IgD-negative memory B cell (primary cell): Measurements from ENCODE around the gene TSPAN15. TPM values are rescaled to one million over a fixed set of nuclear protein-coding genes. Genes with fewer than 3 reads are reported as not detected.

ENCODE experiments used
- H3K27ac Mint-ChIP-seq, 3 donors: one replicate each; pipeline ENCODE4 v1.8.0; 2020 to 2022; ENCODE audit warnings: mild to moderate bottlenecking in 3 of 3, mixed read lengths in 3 of 3, moderate library complexity in 1 of 3
- H3K27me3 Mint-ChIP-seq: one replicate; pipeline ENCODE4 v1.8.0; 2021; ENCODE audit warnings: mixed read lengths
- H3K36me3 Mint-ChIP-seq: one replicate; pipeline ENCODE4 v1.8.0; 2020; ENCODE audit warnings: mild to moderate bottlenecking, mixed read lengths
- H3K4me1 Mint-ChIP-seq, 3 donors: one replicate each; pipeline ENCODE4 v1.8.0; 2020 to 2022; ENCODE audit warnings: mixed read lengths in 3 of 3, mild to moderate bottlenecking in 1 of 3
- H3K4me3 Mint-ChIP-seq, 4 donors: one replicate each; pipeline ENCODE4 v1.8.0; 2020 to 2022; ENCODE audit warnings: mild to moderate bottlenecking in 4 of 4, mixed read lengths in 4 of 4, moderate library complexity in 3 of 4
- H3K9me3 Mint-ChIP-seq, 3 donors: one replicate each; pipeline ENCODE4 v1.8.0; 2020 to 2021; ENCODE audit warnings: mixed read lengths in 3 of 3, mild to moderate bottlenecking in 1 of 3
- polyA plus RNA-seq: library from polyadenylated mRNA; unstranded; fragments of 300-500 nt; fragmentation: Illumina TruSeq; gene quantifications from one replicate; pipeline ENCODE4 v1.2.3, GENCODE V29; 2021

Gene TSPAN15
- polyA plus RNA-seq, 1 donor from 2014 or later, result not detected

DNA sequence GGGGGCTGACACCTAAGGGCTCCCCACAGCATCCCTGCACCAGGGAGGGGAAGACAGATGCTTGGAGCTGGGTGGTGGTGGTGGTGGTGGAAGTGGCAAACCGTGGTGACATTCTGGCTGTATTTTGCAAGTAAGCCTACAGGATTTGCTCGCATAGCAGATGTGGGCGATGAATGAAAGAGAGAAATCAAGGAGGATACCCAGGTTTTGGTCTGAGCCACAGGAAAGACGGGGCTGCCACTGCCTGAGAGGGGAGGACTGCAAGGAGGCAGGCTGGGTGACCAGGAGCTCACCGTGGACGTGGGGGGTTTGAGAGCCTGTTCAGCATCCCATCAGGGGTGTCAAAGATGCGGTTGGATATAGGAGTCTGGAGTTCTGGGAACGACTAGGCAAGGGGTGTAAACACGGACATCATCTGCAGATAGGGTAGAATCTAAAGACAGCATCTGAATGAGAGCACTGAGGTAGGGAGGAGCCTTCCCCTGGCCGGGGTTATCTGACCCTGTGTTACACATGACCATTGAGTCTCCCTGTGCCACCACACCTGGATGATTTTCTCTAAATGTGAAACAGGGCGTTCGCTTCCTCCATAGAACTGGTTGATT is 49.7 kb downstream of the TSPAN15 start:
- H3K4me1 Mint-ChIP-seq, result no peaks in the 10 kb centered on the region
- H3K36me3 Mint-ChIP-seq, result no peaks in the 10 kb centered on the region
- no peak overlapping the region for H3K27ac Mint-ChIP-seq
- no peaks in the 10 kb centered on the region for H3K9me3 Mint-ChIP-seq
- peaks cover 8% of the 10 kb centered on the region for H3K27me3 Mint-ChIP-seq
- no peak overlapping the region for H3K4me3 Mint-ChIP-seq

DNA sequence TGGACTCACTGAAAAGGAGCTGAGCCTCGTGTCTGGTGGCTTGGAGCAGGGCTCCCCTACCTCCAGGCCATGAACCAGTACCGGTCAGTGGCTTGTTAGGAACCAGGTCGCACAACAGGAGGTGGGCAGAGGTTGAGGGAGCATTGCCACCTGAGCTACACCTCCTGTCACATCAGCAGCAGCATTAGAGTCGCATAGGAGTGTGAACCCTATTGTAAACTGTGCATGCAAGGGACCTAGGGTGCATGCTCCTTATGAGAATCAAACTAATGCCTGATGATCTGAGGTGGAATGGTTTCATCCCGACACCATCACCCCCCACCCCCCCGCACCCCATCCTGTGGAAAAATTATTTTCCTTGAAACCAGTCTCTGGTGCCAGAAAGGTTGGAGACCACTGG is 50.4 kb downstream of the TSPAN15 start:
- H3K27ac Mint-ChIP-seq, result peak overlapping the region in 1 of 3 donors; percentile 35
- peaks cover 8% of the 10 kb centered on the region for H3K27me3 Mint-ChIP-seq
- H3K4me3 Mint-ChIP-seq, result no peak overlapping the region
- no peaks in the 10 kb centered on the region for H3K4me1 Mint-ChIP-seq
- H3K9me3 Mint-ChIP-seq, result no peaks in the 10 kb centered on the region
- no peaks in the 10 kb centered on the region for H3K36me3 Mint-ChIP-seq

DNA sequence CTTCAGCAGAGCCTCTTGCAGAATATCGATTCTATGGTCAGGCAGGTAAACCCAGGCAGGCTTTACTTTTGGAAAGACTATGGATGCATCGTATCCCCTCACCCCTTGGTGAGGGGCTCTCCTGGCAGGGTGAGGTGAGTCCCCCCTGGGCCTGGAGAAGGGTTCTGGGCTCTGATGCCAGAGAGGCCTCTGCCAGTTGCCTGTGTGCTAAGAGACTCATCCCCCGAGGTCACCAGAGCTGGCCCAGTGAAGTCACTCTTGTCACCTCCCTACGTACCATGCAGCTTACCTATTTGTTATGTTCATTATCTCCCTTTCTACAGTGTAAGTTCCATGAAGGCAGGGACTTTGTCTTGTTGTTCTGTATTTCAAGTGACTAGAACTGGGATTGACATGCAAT is 51.3 kb downstream of the TSPAN15 start:
- Mint-ChIP-seq H3K36me3 (no peaks in the 10 kb centered on the region), H3K27me3 (peaks cover 9% of the 10 kb centered on the region), H3K4me3 (no peak overlapping the region), H3K27ac (no peak overlapping the region), H3K9me3 (no peaks in the 10 kb centered on the region), H3K4me1 (peaks cover 0 to 2% (median 1%) of the 10 kb centered on the region in 3 donors)

DNA sequence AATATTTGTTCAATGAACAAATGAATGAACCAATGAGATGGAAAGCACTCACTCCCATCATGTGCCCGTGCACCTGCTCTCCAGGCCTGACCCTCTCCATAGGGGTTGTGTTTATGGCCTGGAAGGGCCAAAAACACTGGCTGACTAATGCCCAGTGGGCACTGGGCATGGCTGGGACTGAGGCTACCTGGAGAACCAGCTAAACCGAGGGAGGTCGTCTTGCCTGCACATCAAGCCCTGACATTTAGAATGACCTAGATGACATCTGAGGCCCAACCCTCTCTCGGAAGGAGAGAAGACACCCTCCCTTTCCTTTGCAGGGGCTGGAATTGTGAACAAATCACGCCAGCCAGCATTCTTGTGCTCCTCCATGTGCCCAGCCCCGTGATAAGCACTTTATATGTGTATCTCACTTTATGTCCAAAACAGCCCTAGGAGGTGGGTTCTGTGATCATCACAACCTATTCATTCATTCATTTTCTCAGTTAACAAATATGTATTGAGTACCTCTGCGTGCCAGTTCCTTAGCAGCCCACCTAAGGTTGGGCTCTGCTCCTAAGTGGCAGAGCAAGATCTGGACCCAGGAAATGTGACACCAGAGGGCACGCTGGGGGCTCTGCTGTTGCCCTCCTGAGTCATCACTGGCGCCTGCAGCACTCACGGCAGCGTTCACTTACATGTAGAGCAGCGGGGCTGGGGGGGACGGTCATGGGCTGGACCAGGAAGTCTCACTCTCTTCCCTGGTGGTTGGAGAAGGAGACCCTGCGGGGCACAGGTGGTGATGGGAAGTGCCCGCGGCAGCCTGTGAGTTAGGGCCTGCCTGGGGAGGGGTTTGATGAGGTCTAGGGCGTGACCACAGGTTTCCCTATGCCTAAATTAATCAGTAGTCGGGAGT is 52.0 kb downstream of the TSPAN15 start:
- no peak overlapping the region for H3K27ac Mint-ChIP-seq
- H3K4me1 Mint-ChIP-seq, result peaks cover 0 to 6% (median 6%) of the 10 kb centered on the region in 3 donors
- no peaks in the 10 kb centered on the region for H3K36me3 Mint-ChIP-seq
- H3K9me3 Mint-ChIP-seq, result no peaks in the 10 kb centered on the region
- H3K27me3 Mint-ChIP-seq, result peaks cover 7% of the 10 kb centered on the region
- no peak overlapping the region for H3K4me3 Mint-ChIP-seq

DNA sequence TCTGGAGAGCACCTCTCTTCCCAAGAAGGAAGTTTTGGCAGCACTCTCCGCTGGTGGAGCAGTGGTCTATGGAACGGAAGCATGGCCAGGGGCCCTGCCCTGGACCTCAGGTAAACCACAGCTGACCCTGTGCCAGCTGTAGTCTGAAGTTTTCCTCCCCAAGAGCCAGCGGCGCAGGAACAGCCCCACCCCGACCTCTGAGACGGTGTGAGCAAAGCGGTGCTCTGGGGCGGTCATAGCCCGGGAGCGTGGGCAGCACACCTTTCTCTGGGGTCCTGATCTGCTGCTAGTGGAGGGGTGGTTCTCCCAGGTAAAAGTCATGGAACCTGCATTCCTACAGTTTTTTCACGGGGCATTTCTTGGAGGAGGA is 52.6 kb downstream of the TSPAN15 start:
- H3K36me3 Mint-ChIP-seq, result no peaks in the 10 kb centered on the region
- H3K4me3 Mint-ChIP-seq, result no peak overlapping the region
- H3K27ac Mint-ChIP-seq, result no peak overlapping the region
- H3K9me3 Mint-ChIP-seq, result no peaks in the 10 kb centered on the region
- peaks cover 4% of the 10 kb centered on the region for H3K27me3 Mint-ChIP-seq
- peaks cover 0 to 6% (median 6%) of the 10 kb centered on the region in 3 donors for H3K4me1 Mint-ChIP-seq

DNA sequence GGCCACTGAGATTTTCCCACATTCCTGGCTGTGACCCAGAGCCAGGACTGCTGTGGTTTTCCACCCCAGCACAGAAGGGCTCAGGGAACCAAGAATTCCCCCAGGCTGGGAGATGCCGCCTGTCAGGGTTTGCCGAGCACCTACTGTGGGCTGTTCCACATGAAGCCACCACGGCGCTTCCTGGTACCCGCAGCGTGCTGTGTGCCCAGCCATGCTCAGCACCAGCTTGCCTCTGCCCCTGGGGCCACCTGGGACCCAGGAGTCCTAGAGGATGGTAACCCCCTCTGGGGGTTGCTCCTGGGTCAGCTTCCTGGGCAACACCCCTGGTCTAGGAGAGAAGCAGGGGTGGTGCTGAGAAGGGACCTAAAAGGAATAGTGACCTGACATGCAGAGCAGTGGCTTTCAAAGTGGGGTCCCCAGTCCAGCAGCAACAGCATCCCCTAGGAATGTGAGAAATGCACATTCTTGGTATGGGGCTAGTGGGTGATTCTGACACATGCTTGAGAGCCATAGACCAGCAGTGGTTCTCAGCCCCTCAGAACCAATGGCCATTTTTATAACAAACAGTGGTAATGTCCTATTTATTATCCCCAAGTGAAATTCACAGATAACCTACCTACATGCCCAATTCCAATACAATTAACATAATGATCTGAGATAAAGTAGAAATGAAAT is 53.4 kb downstream of the TSPAN15 start:
- H3K4me1 Mint-ChIP-seq, result peaks cover 0 to 6% (median 6%) of the 10 kb centered on the region in 3 donors
- no peaks in the 10 kb centered on the region for H3K36me3 Mint-ChIP-seq
- H3K9me3 Mint-ChIP-seq, result no peaks in the 10 kb centered on the region
- H3K4me3 Mint-ChIP-seq, result no peak overlapping the region
- H3K27me3 Mint-ChIP-seq, result peaks cover 1% of the 10 kb centered on the region
- no peak overlapping the region for H3K27ac Mint-ChIP-seq

DNA sequence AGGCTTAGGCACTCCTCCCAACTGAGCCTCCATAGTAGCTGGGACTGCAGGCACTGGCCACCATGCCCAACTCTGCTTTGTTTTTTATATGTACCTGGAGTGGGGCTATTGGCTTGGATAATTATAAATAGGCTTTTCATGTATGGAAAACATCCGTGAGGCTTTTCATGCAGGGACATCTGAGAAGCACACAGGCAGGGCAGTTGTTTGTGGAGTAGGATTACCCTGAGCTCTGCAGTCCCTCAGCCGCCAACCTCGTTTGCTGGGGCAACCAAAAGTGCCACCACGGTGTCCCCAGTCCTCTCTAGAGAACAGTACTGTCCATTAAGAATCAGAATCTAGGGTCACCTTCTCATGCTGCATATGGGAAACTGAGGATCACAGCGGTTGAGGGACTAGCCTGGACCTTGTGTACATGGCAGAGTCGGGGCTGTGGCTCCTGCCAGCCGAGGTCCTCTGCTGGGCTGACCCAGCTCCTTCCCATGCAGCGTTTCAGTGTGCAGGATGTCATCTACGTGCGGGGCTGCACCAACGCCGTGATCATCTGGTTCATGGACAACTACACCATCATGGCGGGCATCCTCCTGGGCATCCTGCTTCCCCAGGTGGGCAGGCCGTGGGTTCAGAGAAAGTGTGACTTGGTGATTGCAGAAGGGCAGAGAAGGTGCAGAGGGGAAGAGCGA is 54.5 kb downstream of the TSPAN15 start:
- Mint-ChIP-seq H3K27ac (no peak overlapping the region), H3K4me1 (peaks cover 0 to 6% (median 6%) of the 10 kb centered on the region in 3 donors), H3K36me3 (no peaks in the 10 kb centered on the region), H3K27me3 (peaks cover 1% of the 10 kb centered on the region), H3K9me3 (no peaks in the 10 kb centered on the region), H3K4me3 (no peak overlapping the region)

DNA sequence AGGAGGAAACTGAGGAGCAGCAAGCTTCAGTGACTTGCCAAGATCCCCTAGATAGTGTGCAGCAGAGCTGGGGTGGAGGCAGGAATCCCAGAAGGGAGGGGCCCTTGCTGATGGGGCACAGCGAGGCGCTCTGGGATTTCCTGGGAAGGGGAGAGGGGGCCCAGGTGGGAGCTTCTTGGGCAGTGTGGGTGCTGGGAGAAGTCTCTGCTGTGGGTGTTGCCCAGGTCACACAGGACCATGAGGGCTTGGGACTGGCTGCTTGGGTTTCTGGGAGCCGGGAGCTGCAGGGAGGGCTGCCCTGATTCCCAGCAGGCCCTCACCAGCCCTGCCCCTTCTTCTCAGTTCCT is 55.2 kb downstream of the TSPAN15 start:
- Mint-ChIP-seq H3K4me1 (peaks cover 0 to 6% (median 6%) of the 10 kb centered on the region in 3 donors), H3K4me3 (peak overlapping the region in 1 of 4 donors; percentile 17), H3K27me3 (peaks cover 1% of the 10 kb centered on the region), H3K36me3 (no peaks in the 10 kb centered on the region), H3K9me3 (no peaks in the 10 kb centered on the region), H3K27ac (no peak overlapping the region)

DNA sequence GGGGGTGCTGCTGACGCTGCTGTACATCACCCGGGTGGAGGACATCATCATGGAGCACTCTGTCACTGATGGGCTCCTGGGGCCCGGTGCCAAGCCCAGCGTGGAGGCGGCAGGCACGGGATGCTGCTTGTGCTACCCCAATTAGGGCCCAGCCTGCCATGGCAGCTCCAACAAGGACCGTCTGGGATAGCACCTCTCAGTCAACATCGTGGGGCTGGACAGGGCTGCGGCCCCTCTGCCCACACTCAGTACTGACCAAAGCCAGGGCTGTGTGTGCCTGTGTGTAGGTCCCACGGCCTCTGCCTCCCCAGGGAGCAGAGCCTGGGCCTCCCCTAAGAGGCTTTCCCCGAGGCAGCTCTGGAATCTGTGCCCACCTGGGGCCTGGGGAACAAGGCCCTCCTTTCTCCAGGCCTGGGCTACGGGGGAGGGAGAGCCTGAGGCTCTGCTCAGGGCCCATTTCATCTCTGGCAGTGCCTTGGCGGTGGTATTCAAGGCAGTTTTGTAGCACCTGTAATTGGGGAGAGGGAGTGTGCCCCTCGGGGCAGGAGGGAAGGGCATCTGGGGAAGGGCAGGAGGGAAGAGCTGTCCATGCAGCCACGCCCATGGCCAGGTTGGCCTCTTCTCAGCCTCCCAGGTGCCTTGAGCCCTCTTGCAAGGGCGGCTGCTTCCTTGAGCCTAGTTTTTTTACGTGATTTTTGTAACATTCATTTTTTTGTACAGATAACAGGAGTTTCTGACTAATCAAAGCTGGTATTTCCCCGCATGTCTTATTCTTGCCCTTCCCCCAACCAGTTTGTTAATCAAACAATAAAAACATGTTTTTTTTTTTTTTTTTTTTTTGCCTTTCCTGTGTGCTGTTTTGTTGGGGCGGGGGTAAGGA is 55.8 kb downstream of the TSPAN15 start:
- Mint-ChIP-seq H3K4me1 (peaks cover 0 to 6% (median 6%) of the 10 kb centered on the region in 3 donors), H3K4me3 (peak overlapping the region in 3 of 4 donors; percentile 64 to 89 (median 75)), H3K36me3 (no peaks in the 10 kb centered on the region), H3K27me3 (peaks cover 1% of the 10 kb centered on the region), H3K27ac (peak overlapping the region in 1 of 3 donors; percentile 50), H3K9me3 (no peaks in the 10 kb centered on the region)

DNA sequence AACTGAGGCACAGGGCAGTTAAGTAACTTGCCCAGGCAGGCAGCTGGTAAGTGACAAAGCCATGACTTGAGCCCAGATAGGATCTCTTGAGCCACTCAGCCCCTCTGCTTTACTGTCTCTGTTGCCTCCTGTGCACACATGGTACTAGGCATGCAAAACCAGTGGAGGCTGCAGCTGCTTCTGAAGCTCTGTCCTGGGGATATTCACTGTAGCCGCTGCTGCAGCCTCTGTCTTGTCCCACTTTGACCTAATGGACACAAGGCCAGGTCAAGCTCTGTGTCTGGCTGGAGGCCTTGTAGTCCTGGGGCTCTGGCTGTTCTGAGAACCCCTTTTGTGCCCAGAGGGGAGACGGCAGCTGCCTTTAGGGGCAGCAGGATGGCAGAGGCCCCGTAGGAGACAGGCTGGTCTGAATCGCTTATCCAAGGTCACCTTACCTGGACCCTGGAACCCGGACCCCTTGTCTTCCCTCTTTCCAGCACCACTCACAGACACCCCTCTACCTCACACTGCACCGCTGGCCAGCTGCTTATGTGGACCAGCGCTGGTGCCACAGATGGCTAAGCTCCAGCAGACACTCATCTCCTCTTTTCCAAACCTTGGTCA is 57.6 kb downstream of the TSPAN15 start:
- Mint-ChIP-seq H3K9me3 (no peaks in the 10 kb centered on the region), H3K36me3 (no peaks in the 10 kb centered on the region), H3K27me3 (peaks cover 8% of the 10 kb centered on the region), H3K4me3 (no peak overlapping the region), H3K4me1 (peaks cover 0 to 6% (median 6%) of the 10 kb centered on the region in 3 donors), H3K27ac (no peak overlapping the region)

DNA sequence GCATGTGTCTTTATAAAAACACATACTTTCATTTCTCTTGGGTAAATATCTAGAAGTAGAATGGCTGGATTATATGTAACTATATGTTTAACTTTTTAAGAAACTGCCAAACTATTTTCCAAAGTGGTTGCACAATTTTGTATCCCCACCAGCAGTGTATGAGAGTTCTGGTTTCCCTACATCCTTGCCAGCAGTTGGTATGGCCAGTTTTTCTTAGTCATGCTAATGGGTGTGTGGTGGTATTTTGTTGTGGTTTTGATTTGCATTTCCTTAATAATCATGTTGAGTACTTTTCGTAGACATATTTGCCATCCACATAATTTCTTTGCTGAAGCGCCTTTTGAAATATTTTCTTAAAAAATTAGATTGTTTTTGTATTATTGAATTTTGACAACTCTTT is 61.6 kb downstream of the TSPAN15 start:
- no peaks in the 10 kb centered on the region for H3K9me3 Mint-ChIP-seq
- H3K4me1 Mint-ChIP-seq, result peaks cover 0 to 2% (median under 1%) of the 10 kb centered on the region in 3 donors
- no peak overlapping the region for H3K27ac Mint-ChIP-seq
- no peaks in the 10 kb centered on the region for H3K36me3 Mint-ChIP-seq
- peaks cover 7% of the 10 kb centered on the region for H3K27me3 Mint-ChIP-seq
- H3K4me3 Mint-ChIP-seq, result no peak overlapping the region

DNA sequence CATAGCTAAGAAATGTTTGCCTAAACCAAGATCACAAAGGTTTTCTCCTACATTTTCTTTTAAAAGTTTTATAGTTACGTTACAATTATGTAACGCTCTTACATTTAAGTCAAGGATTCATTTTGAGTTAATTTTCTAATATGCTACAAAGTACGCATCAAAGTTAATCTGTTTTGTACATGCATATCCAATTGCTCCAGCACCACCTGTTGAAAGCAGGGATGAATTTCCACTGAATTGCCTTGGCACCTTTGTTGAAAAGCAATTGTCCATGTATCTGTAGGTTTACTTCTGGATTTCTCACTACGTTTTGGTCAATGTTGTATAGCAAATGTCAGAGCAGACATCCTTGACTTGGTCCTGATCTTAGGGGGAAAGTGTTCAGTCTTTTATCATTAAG is 62.4 kb downstream of the TSPAN15 start:
- Mint-ChIP-seq H3K4me3 (no peak overlapping the region), H3K27ac (no peak overlapping the region), H3K36me3 (no peaks in the 10 kb centered on the region), H3K9me3 (no peaks in the 10 kb centered on the region), H3K27me3 (peaks cover 7% of the 10 kb centered on the region), H3K4me1 (no peaks in the 10 kb centered on the region)

DNA sequence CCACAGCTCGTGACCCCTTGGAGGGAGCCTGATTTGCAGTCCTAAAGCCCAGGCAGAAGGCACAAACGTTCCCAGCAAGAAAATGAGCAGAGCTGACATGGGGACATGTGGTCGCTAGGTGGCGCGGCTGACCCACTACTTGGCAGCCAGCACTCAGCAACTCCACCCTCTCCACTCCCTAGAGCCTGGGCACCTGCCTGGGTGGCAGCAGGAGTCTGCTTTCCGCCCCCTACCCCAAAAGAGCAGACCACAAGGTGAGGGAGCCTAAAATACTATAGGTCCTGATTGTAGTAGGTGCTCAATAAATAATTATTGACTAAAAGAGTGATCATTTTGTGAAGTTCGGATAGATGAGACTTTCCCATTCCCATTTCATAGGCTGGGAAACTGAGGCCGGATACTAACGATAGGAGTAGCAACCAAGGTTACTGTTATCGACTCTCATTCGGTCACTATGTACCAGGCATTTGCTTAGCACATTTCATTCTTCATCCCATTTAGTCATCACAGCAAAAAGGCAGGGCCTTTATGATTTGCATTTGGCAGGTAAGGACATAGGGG is 64.5 kb downstream of the TSPAN15 start:
- peaks cover 9% of the 10 kb centered on the region for H3K27me3 Mint-ChIP-seq
- H3K4me1 Mint-ChIP-seq, result no peaks in the 10 kb centered on the region
- no peaks in the 10 kb centered on the region for H3K36me3 Mint-ChIP-seq
- H3K9me3 Mint-ChIP-seq, result no peaks in the 10 kb centered on the region
- no peak overlapping the region for H3K4me3 Mint-ChIP-seq
- H3K27ac Mint-ChIP-seq, result peak overlapping the region in 1 of 3 donors; percentile 10

DNA sequence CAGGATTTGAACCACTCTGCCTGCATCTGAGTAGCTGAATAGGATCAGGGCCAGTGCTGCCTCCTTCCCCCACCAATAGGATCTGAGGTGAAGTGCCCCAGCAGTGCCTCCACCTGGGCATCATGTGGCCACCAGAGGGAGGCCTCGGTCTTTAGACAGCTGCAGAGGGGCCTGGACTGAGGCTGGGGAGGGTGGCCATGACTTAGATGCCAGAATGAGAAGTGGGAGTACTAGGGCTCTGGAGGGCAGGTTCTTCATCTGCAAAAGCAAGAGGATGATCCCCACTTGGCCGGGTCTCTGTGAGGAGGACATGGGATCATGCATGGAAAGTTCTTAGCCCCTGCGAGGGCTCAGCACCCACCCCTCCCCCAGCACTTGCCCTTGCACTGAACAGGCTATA is 65.1 kb downstream of the TSPAN15 start:
- no peak overlapping the region for H3K27ac Mint-ChIP-seq
- no peak overlapping the region for H3K4me3 Mint-ChIP-seq

More for the DNA sequence above, 65.1 kb downstream of the TSPAN15 start:
- Mint-ChIP-seq H3K4me1 (no peaks in the 10 kb centered on the region), H3K9me3 (no peaks in the 10 kb centered on the region), H3K36me3 (no peaks in the 10 kb centered on the region), H3K27me3 (peaks cover 10% of the 10 kb centered on the region)
